Measurements from ENCODE around the gene CSK.

CSK gene

DNA sequence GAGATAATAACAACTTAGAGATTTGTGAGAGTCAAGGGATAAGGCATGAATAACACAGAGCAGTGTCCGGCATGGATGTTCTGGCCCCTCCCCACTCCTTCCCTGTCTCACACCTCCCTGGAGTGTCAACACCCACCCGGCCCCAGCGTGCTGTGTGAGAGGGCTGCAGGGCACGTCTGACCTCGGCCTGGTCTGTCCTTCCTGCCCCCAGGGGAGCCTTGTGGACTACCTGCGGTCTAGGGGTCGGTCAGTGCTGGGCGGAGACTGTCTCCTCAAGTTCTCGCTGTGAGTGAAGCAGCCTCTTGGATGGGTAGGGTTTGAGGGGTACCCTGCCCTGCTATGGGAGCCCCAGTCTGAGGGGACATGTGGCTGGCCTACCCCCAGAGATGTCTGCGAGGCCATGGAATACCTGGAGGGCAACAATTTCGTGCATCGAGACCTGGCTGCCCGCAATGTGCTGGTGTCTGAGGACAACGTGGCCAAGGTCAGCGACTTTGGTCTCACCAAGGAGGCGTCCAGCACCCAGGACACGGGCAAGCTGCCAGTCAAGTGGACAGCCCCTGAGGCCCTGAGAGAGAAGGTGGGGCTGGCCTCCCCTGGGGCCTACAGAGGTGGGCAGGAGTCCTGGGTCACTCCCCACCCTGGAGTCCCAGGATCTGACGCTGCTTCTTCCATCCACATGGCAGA lies 19.6 kb downstream of the CSK start:
- DNase-seq (ENCODE audit: low read depth), result no peak

DNA sequence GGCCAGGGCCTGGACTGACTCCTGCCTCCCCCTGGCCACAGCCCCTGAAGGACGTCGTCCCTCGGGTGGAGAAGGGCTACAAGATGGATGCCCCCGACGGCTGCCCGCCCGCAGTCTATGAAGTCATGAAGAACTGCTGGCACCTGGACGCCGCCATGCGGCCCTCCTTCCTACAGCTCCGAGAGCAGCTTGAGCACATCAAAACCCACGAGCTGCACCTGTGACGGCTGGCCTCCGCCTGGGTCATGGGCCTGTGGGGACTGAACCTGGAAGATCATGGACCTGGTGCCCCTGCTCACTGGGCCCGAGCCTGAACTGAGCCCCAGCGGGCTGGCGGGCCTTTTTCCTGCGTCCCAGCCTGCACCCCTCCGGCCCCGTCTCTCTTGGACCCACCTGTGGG lies 20.4 kb downstream of the CSK start:
- no peak for DNase-seq (ENCODE audit: low read depth)

DNA sequence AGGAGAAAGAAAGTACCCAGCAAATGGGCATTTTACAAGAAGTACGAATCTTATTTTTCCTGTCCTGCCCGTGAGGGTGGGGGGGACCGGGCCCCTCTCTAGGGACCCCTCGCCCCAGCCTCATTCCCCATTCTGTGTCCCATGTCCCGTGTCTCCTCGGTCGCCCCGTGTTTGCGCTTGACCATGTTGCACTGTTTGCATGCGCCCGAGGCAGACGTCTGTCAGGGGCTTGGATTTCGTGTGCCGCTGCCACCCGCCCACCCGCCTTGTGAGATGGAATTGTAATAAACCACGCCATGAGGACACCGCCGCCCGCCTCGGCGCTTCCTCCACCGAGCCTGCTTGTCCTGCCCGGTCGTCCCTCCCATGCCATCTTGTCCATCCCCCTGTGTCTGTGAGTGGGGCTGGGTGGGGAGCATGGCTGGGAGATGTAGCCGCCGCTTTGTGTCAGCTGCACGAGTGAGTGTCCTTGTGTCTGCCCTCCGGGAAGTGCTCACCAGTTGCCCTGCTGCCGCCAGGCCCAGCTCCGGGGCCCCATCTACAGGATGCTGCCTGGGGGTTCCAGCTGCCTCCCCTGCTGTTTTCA lies 21.1 kb downstream of the CSK start:
- no peak for DNase-seq (ENCODE audit: low read depth)

GRCh38 chr15:74804935-74805334 lies 23.1 kb downstream of the CSK start:
- DNase-seq (ENCODE audit: low read depth), result no peak

- no peak for DNase-seq (ENCODE audit: low read depth)
These were observed 25.4 kb downstream of the CSK start for GRCh38 chr15:74807282-74807681.

DNA sequence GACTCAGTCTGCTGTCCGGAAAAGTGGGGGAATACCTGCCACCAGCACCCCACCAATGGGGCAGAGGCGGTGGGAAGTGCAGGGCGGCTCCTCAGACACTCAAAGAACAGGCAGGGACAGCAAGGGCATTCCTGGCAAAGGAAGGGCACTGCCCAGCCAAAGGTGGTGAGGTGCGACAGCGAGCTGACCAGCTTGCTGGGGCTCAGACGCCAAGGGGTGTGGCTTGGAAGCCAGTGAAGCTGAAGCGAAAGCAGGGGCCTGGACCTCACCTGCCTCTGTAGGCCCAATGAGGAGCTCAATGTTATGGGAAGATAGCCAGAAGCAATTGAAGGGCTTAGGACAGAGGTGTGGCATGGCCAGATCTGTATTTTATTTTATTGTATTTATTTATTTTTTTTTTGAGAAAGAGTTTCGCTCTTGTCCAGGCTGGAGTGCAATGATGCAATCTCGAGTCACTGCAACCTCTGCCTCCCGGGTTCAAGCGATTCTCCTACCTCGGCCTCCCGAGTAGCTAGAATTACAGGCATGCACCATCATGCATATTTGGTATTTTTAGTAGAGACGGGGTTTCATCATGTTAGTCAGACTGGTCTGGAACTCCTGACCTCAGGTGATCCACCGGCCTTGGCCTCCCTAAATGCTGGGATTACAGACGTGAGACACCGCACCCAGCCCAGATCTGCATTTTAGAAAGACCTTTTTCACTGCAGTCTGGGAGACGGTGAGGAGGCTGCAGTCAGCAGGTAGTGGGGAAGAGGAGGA lies 26.4 kb downstream of the CSK start:
- DNase-seq (ENCODE audit: low read depth), result no peak

DNA sequence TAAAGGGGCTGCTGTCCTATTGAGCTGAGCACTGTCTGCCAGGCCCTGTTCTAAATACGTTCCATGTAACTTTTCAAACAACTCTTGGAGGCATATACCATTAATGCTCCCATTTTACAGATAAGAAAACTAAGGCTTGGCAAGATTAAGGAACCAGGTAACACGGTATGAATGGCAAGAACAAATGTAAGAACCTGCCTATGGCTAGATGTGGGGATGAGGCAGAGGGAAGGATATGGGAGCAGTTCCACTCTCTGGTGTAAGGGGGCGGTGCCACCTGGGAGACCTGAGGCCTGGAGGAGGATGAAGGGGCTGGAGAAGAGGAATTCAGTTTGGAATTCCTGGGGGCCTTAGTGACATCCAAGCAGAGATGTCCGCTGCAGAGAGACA lies 27.0 kb downstream of the CSK start:
- DNase-seq (ENCODE audit: low read depth), result no peak

- DNase-seq (ENCODE audit: low read depth), result no peak
These were observed 27.4 kb downstream of the CSK start for GRCh38 chr15:74809242-74809641.

- peak; percentile 35 for DNase-seq (ENCODE audit: low read depth)
These were observed 28.1 kb downstream of the CSK start for GRCh38 chr15:74809956-74810355.

DNA sequence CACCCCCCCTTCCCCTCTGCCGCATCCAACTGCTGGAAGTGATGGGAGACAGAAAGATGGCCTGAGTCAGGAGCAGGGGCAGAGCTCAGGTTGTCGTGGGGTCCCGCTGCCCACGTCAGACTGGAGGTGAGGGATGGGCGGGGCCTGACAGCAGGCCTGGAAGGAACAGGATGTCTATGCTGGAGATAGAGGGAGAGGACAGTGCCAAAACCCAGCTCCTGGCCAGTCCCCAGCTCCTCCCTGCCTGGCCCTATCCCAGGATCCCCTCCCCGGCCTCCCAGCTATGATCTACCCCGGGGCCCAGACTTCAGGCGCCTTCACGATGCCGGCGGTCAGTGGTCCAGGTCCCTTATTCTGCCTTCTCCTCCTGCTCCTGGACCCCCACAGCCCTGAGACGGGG lies 30.7 kb downstream of the CSK start, which contains the start of gene LMAN1L:
Gene LMAN1L, plus strand, starts transcription at position 303 of the 400 bp plus-strand sequence. Its CDS starts 20 bp downstream, at position 323.
- DNase-seq (ENCODE audit: low read depth), result no peak

DNA sequence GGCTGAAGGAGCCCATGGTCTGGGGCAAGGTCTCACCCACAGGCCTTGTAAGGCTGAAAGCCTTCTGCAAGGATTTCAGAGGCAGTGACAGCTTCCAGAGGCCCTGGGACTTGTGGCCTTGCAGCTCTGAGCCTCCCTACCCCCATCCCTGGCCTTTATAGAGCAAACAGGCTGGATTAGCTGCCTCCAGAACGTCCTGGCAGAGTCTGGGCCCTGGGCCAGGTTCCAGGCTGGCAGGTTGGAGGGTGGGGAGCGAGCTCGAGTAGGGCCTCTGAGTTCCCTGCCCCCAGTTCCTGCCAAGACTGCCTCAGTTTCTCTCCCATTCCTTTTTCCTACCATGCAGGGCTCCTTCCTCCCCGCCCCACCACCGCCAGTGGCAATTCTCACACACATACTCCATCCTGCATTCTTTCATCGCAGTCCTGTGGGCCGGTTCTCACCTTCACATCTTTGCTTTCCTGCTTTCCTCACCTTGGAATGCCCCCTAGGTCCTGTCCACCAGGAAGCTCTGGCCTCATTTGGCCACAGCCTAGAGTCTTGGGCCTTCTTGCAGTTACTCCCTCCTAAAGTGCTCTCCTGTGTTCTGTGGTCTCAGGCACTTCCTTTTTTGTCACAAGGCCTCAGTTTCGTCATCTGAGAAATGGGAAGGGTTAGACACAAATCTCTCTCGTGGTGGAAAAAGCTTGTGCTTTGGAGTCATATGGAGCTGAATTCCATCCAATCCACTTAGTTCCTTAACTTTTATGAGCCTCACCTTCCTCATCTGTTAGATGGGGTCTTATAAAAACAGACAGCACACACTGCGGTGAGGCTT lies 33.4 kb downstream of the CSK start:
- DNase-seq (ENCODE audit: low read depth), result no peak

DNA sequence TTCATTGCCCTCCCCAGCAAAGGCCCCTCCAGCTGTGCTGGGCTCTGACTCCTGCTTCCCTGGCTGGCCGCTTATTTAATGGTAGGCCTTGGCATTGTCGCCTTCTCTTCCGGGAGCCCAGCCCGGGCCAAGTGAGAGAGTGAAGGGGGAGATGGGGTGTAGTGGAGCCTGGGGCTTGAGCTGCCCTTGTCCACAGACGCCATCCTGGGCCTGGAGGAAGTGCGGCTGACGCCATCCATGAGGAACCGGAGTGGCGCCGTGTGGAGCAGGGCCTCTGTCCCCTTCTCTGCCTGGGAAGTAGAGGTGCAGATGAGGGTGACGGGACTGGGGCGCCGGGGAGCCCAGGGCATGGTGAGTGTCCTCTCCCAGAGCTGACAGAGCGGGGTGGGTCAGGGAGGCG lies 34.1 kb downstream of the CSK start:
- no peak for DNase-seq (ENCODE audit: low read depth)

DNA sequence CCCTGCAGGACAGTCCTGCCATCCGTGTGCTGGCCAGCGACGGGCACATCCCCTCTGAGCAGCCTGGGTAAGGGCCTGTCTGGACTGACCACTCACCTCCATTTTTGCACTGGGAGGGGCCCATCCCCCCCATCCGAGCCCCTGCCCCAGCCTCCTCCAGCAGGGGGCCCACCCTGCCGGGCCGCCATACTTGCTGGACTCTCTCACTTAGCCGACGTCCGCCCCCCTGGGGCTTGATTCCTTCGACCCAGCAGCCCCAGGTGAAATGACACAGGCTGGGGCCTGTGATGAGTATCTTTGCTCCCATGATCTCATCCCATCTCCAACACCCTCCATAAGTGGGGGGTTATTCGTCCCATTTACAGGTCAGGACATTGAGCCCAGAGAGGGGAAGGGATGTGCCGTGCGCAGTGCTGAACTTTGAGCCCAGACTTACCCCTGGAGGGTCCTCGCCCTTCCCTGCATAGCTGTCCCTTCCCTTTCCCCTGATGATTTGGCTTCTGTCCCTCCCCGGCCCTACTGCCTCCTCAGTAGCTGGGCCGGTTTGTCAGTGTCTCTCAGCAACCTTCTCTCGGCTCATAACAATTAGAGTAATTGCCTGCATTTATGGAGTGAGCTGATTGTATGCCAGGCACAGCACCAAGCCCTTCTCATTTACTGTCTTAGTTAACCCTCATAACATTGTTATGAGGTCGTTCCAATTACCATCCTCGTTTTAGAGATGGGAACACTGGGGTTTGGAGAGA lies 34.9 kb downstream of the CSK start:
- no peak for DNase-seq (ENCODE audit: low read depth)

GRCh38 chr15:74817370-74817737 lies 35.5 kb downstream of the CSK start:
- no peak for DNase-seq (ENCODE audit: low read depth)

- DNase-seq (ENCODE audit: low read depth), result no peak
These were observed 38.2 kb downstream of the CSK start for GRCh38 chr15:74820056-74820455.

DNA sequence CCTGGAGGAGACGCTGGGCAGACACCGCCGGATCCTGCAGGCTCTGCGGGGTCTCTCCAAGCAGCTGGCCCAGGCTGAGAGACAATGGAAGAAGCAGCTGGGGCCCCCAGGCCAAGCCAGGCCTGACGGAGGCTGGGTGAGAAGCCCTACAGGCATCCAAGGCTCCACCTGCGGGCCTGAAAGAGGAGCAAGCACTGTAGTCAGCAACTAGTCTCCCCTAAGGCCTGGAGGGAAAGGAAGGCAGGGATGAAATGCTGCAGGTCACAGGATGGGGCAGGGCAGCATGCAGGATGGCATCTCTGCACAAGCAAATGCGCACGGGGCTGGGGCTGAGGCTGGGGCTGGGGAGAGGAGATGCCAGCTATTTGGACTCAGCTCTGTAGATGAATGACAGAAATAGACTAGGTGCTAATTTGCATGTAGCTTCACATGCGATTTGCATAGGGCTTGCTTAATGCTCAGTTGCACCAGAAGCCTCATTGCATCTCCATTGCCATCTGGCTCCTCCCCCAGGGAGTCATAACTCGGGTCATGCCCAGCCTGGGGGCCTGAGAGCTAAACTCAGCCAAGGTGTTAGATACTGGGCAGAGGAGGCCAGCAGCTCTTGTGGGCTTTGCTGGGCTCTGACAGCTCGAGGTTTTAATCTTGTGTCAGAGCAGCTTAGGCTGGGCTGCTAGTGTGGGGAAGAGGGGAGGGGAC lies 39.4 kb downstream of the CSK start:
- DNase-seq (ENCODE audit: low read depth), result no peak

DNA sequence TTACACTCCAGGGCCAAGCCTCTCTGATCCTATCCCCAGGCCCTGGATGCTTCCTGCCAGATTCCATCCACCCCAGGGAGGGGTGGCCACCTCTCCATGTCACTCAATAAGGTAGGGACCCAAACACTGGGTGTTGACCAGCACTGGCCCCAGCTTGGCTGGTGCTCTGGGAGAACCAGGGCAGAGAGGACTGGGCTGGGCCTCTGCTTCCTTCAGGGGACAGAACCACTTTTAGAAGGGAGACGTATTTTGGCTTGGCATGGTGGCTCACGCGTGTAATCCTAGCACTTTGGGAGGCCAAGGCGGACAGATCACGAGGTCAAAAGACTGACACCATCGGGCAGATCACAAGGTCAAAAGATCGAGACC lies 39.9 kb downstream of the CSK start:
- DNase-seq (ENCODE audit: low read depth), result no peak

- no peak for DNase-seq (ENCODE audit: low read depth)
These were observed 40.4 kb downstream of the CSK start for GRCh38 chr15:74822233-74822632.

- no peak for DNase-seq (ENCODE audit: low read depth)
These were observed 41.4 kb downstream of the CSK start for GRCh38 chr15:74823324-74823723.

- no peak for DNase-seq (ENCODE audit: low read depth)
These were observed 43.1 kb downstream of the CSK start for GRCh38 chr15:74824976-74825375.

DNA sequence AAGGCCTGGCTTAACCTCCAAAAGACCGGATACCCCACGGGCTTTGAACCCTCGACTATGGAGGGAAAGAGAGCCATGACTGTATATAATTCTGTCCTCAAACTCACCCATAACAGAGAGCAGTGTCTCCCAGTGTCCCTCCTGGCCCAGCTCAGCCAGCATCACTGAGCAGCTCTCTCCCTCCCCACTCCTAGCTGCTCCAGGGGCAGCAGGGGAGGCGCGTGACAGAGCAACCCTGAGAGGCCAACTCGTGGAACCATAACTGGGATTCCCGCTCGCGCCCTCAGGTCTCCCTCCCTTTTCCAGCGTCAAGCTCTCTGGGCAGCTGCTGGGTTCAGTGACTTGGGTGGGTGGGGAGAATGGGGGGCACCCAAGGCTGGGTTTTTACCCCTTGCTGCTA lies 44.0 kb downstream of the CSK start:
- DNase-seq (ENCODE audit: low read depth), result no peak

Data from HS-5 (cell line).